GM12878 (cell line): ENCODE data around the gene RORB. TPM values are rescaled to one million over a fixed set of nuclear protein-coding genes. Genes with fewer than 3 reads are reported as not detected.

Experiments used
- ATAC-seq: fragments of 200-7000 bp; cut with Tn5 transposase; 3 replicates; pipeline ENCODE4 v1.9.1; 2020; ENCODE audit warnings: mild to moderate bottlenecking, moderate library complexity
- BruUV-seq: library from RNA; stranded (reverse); fragments of 400-500 nt; replicated peaks from 2 replicates; lab custom pipeline; 2021; lab: Mats Ljungman, UMichigan
- CTCF ChIA-PET: fragments of 300-600 bp; sonication (Branson Sonifier 250); formaldehyde crosslinking; extraction: SDS; loops from one replicate; lab custom pipeline; 2021; ENCODE audit warnings: inconsistent platforms; lab: Yijun Ruan, JAX
- POLR2A ChIA-PET: fragments of 350-600 bp; formaldehyde crosslinking; extraction: SDS; loops from one replicate; lab custom pipeline; 2021; ENCODE audit warnings: inconsistent platforms; lab: Charles Lee
- RAD21 ChIA-PET: fragments of 300-600 bp; sonication (Branson Sonifier 250); formaldehyde crosslinking; loops from one replicate; lab custom pipeline; 2023; ENCODE audit warnings: antibody characterized with exemption; ENCODE audit not compliant: unreplicated experiment; lab: Charles Lee
- SMC1A ChIA-PET: fragments of 300-600 bp; sonication (Branson Sonifier 250); formaldehyde crosslinking; loops from one replicate; lab custom pipeline; 2023; ENCODE audit not compliant: unreplicated experiment, uncharacterized antibody; lab: Charles Lee
- DNase-seq: peaks from one replicate; pipeline ENCODE4 v3.0.0-alpha.2; 2011; ENCODE audit warnings: low read depth, low spot score
- FAIRE-seq: peaks from 3 replicates; lab custom pipeline; 2011; peaks lifted over from hg19 to GRCh38; lab: Jason Lieb, UNC
- H2AFZ ChIP-seq: 2 replicates; pipeline ENCODE4 v1.6.0; 2011; ENCODE audit warnings: low read depth, low read length, control low read depth; ENCODE audit not compliant: control insufficient read depth
- H3K27ac ChIP-seq: 2 replicates; pipeline ENCODE4 v1.5.1; 2011; ENCODE audit warnings: control low read depth; ENCODE audit not compliant: control insufficient read depth, insufficient read depth
- H3K27me3 ChIP-seq, 2 experiments: replicated peaks in 1 of 2; 2 replicates each; pipeline versions ENCODE4 v1.6.0 to v1.6.1; 2011; ENCODE audit warnings: low read length in 1 of 2; ENCODE audit not compliant: control insufficient read depth in 2 of 2, insufficient read depth in 2 of 2
- H3K36me3 ChIP-seq, 2 experiments: 2 replicates each; pipeline ENCODE4 v1.5.1; 2011; ENCODE audit warnings: low read length in 1 of 2; ENCODE audit not compliant: control insufficient read depth in 2 of 2, insufficient read depth in 2 of 2
- H3K4me1 ChIP-seq: 2 replicates; pipeline ENCODE4 v1.6.1; 2011; ENCODE audit warnings: mild to moderate bottlenecking, low read length, moderate library complexity, mixed read lengths; ENCODE audit not compliant: control insufficient read depth, insufficient read depth
- H3K4me2 ChIP-seq: 2 replicates; pipeline ENCODE4 v1.6.0; 2011; ENCODE audit warnings: control low read depth; ENCODE audit not compliant: control insufficient read depth, insufficient read depth
- H3K4me3 ChIP-seq: fragments of 200-600 bp; sonication (generic); 2 replicates; pipeline ENCODE4 v1.5.1; 2016
- H3K79me2 ChIP-seq: 2 replicates; pipeline ENCODE4 v1.6.0; 2011; ENCODE audit warnings: low read length; ENCODE audit not compliant: control insufficient read depth, insufficient read depth
- H3K9ac ChIP-seq: 2 replicates; pipeline ENCODE4 v1.8.0; 2011; ENCODE audit warnings: low read length, control low read depth, mixed read lengths; ENCODE audit not compliant: control insufficient read depth, insufficient read depth
- H3K9me3 ChIP-seq: replicated peaks from 3 replicates; pipeline ENCODE4 v1.5.1; 2011; ENCODE audit warnings: mild to moderate bottlenecking, low read length; ENCODE audit not compliant: control insufficient read depth, insufficient read depth
- H4K20me1 ChIP-seq: 2 replicates; pipeline ENCODE4 v1.6.0; 2011; ENCODE audit not compliant: control insufficient read depth, insufficient read depth
- RAD21 ChIP-seq: IDR thresholded peaks from 2 replicates; pipeline ENCODE4 v1.6.1; 2011; ENCODE audit warnings: mild to moderate bottlenecking, low read depth, low read length, moderate library complexity; ENCODE audit not compliant: insufficient read depth
- SMC3 ChIP-seq: IDR thresholded peaks from 2 replicates; pipeline ENCODE4 v1.6.1; 2011; ENCODE audit warnings: low read length, improper control_type of control experiment, borderline replicate concordance
- TCF12 ChIP-seq: IDR thresholded peaks from 2 replicates; pipeline ENCODE4 v1.6.1; 2011; ENCODE audit warnings: low read depth, mild to moderate bottlenecking, low read length
- ZNF384 ChIP-seq: IDR thresholded peaks from 2 replicates; pipeline ENCODE4 v1.6.1; 2012; ENCODE audit warnings: low read depth, mild to moderate bottlenecking, low read length, improper control_type of control experiment, borderline replicate concordance
- WGBS: methylation state at CpG from one replicate; pipeline ENCODE4 v1.1.6; 2016; ENCODE audit warnings: low lambda C conversion rate; ENCODE audit not compliant: insufficient replicate concordance, insufficient coverage; ENCODE audit errors: missing lambda C conversion rate; 5-methylcytosine and 5-hydroxymethylcytosine counted together
- in situ Hi-C: fragments of 300-500 bp; cut with MboI; formaldehyde crosslinking; loops from 9 replicates; pipeline ENCODE4 v1.14.3; 2018; ENCODE audit warnings: mixed read lengths
- intact Hi-C: fragments of 100-400 bp; cut with micrococcal nuclease; formaldehyde crosslinking; loops from one replicate; pipeline ENCODE4 v1.14.2; 2022; ENCODE audit not compliant: unreplicated experiment
- polyA plus RNA-seq, 11 experiments: library from polyadenylated mRNA; depleted of rRNA in 4 of 11; unstranded in 6 of 11; stranded (reverse) in 5 of 11; fragments of >200 nt; fragmentation: Nextera tagmentation in 4 of 11; fragmentation: Illumina TruSeq in 1 of 11; extraction: Ambion mirVana in 4 of 11; extraction: Trizol in 1 of 11; gene quantifications; 1 replicate in 1 of 11; 2 replicates in 10 of 11; pipeline versions ENCODE4 v1.2.1 to v1.2.3, GENCODE V29; 2011 to 2016; ENCODE audit warnings: inconsistent platforms in 2 of 11, missing spikeins in 2 of 11, low read depth in 1 of 11
- total RNA-seq, 4 experiments: library from RNA; depleted of rRNA in 3 of 4; stranded (reverse); fragments of >200 nt in 3 of 4; fragmentation: Illumina TruSeq in 1 of 4; extraction: Trizol in 1 of 4; gene quantifications; 2 replicates each; pipeline versions ENCODE4 v1.2.1 to v1.2.3, GENCODE V29; 2013 to 2021
- TF ChIP-seq, protein P1 (sequence below), 3 experiments: IDR thresholded peaks in 2 of 3; conservative IDR thresholded peaks in 1 of 3; 2 replicates each; pipeline ENCODE4 v1.5.1; 2011; ENCODE audit warnings: low read depth in 3 of 3, low read length in 3 of 3, mild to moderate bottlenecking in 3 of 3, control low read depth in 2 of 3, moderate library complexity in 2 of 3, inconsistent platforms in 1 of 3, mixed read lengths in 1 of 3; ENCODE audit not compliant: control insufficient read depth in 2 of 3, insufficient read depth in 1 of 3; ENCODE audit errors: extremely low read depth in 1 of 3

The RORB gene
- total and polyA plus RNA-seq, 10 of the 15 experiments (the other 5 are each of a cell fraction or from before 2014, with no cell fraction given), result under 0.01 to 0.01 TPM; not detected in 8

GRCh38 chr9:74570879-74571512, 73.9 kb downstream of the RORB start:
- ChIA-PET SMC1A (no interaction called here), RAD21 (no interaction called here), CTCF (interaction anchor here (2.2 to 3.3 kb wide), 2 partner anchors 887 to 1370 kb away, joined by 15 read pairs; no protein-coding TSS in a partner anchor), POLR2A (no interaction called here)
- ATAC-seq, result peak; percentile 48; the same call in 2 of the 3 replicates
- peak; percentile 80 for FAIRE-seq
- H3K9me3 ChIP-seq, result no peaks in the 10 kb centered on the region
- WGBS, result 25% methylated on average over 4 of the region's 4 CpGs
- in situ Hi-C loops, result loop anchor here (10.0 kb wide), 1 partner anchor 886 kb away; no protein-coding TSS in a partner anchor
- no peak overlapping the region for H3K27ac ChIP-seq
- no peaks in the 10 kb centered on the region for H3K36me3 ChIP-seq
- no peaks in the 10 kb centered on the region for H4K20me1 ChIP-seq
- no peaks in the 10 kb centered on the region for H3K27me3 ChIP-seq
- H3K9ac ChIP-seq, result no peak overlapping the region
- TF ChIP-seq, protein P1, sequence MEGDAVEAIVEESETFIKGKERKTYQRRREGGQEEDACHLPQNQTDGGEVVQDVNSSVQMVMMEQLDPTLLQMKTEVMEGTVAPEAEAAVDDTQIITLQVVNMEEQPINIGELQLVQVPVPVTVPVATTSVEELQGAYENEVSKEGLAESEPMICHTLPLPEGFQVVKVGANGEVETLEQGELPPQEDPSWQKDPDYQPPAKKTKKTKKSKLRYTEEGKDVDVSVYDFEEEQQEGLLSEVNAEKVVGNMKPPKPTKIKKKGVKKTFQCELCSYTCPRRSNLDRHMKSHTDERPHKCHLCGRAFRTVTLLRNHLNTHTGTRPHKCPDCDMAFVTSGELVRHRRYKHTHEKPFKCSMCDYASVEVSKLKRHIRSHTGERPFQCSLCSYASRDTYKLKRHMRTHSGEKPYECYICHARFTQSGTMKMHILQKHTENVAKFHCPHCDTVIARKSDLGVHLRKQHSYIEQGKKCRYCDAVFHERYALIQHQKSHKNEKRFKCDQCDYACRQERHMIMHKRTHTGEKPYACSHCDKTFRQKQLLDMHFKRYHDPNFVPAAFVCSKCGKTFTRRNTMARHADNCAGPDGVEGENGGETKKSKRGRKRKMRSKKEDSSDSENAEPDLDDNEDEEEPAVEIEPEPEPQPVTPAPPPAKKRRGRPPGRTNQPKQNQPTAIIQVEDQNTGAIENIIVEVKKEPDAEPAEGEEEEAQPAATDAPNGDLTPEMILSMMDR (IDR thresholded peaks at IDR 0.05 in 2 of 3, conservative IDR thresholded peaks at IDR 0.05 in 1 of 3; ENCODE audit: control insufficient read depth in 2 of 3, extremely low read depth in 1 of 3, insufficient read depth in 1 of 3, low read depth in 3 of 3, low read length in 3 of 3), result peak; percentile 60 to 79 (median 71)
- TF ChIP-seq RAD21 (peak; percentile 72), TCF12 (no peak), SMC3 (peak; percentile 75), ZNF384 (no peak)
- DNase-seq, result no peak
- H3K4me3 ChIP-seq, result no peak overlapping the region
- no peaks in the 10 kb centered on the region for H3K79me2 ChIP-seq
- intact Hi-C loops, result loop anchor here (1.0 to 10.0 kb wide), 2 partner anchors 887 to 1366 kb away; no protein-coding TSS in a partner anchor
- no TSS peak for BruUV-seq
- H3K4me1 ChIP-seq, result peaks cover 3% of the 10 kb centered on the region; the same call in 1 of the 2 replicates
- no peak overlapping the region for H3K4me2 ChIP-seq
- H2AFZ ChIP-seq, result no peak overlapping the region
